ENCODE results near the gene CHRND.

- TF ChIP-seq CTCF (IDR thresholded peaks at IDR 0.05), result no peak
- no peak for TF ChIP-seq ZFX (IDR thresholded peaks at IDR 0.05; ENCODE audit: borderline replicate concordance)
Measured at GRCh38 chr2:232494542-232494941, 31.4 kb upstream of the CHRND start.
